HG03039 (cell line): ENCODE results near the gene RBBP8NL.

Experiments
- ATAC-seq: cut with Tn5 transposase; IDR thresholded peaks from one replicate; pipeline ENCODE4 v1.9.1; 2021; ENCODE audit warnings: mild to moderate bottlenecking, moderate library complexity; ENCODE audit not compliant: unreplicated experiment

The RBBP8NL gene

DNA sequence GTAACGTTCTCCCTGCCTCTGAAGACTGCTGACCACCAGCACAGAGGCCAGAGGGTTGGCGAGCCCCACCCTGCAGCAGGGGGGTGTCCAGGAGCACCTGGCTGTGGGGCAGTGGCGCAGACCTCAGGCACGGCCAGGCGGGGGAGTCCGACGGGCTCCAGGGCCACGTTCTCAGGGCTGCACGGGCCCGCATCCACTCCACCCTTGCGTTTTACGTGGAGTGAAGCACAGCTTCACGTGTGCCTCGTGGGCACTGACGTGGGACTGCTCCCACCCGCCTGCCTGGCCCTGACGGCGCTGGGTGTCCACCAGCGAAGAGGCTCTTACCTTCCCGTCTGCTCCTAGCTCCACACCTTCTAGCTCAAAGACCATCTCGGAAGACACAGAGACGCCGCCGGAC lies 33.5 kb downstream of the RBBP8NL start:
- ATAC-seq = no peak

DNA sequence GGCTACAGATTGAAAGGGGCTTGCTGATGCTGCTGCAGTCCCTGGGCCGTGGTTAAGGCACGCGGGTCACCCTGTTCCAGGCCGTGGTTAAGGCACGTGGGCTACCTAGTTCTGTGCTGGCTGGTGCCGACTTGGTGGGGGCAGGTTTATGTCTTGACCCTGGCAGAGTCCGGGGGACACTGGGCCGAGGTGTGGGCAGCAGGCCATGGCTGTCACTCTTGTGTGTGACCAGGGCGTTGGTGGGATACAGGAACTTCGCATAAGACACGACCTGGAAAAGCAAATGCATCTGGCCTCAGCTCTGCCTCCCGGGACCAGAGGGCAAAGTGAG lies 34.0 kb downstream of the RBBP8NL start:
- no peak for ATAC-seq

DNA sequence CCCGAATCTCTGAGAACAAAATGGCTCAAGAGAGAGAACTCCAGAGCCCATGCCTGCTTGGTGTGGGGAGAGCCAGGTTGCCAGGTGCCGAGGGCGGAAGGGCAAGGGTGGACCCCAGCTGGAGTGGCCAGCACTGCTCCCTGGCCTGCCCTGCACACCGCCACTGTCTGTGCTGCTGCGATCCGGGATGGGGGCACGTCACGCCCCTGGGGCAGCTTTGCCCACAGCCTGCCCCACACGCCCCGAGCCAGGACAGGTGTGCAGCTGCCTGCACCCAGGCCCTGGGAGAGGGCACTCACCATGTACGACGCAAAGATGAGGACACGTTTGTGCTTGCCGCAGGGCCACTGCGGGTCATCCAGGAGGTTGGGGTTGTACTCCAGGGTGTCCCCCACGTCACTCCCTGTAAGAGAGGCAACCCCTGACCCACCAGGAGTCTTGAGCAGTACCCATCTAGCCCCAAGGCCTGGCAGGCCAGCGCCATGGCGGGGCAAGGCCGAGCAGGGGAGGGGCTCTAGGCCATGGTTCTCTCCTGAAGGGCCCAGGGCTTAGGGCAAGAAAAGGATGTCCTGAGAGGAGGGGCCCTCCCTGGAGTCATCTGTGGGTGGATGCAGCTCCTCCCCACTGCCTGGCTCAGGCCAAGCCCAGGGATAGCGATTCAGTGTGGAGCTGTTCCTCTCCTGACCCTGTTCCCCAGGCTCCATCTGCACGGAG lies 34.6 kb downstream of the RBBP8NL start:
- ATAC-seq = no peak

DNA sequence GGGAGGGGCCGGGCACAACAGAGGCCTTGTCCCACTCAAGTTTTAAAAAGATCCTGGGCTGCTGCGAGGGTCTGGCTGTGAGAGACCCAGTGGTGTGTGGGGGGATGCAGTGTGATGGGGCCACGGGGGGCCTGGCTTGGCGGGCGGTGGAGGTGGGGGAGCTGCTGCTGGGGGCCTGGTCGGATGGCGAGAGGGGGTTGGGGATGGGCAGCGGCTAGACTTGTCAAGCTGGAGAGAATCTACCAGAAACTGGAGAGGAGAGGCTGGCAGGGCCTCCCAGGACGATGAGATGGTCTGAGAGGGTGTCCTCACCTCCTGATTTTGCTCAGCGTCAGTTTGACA lies 35.3 kb downstream of the RBBP8NL start:
- no peak for ATAC-seq

DNA sequence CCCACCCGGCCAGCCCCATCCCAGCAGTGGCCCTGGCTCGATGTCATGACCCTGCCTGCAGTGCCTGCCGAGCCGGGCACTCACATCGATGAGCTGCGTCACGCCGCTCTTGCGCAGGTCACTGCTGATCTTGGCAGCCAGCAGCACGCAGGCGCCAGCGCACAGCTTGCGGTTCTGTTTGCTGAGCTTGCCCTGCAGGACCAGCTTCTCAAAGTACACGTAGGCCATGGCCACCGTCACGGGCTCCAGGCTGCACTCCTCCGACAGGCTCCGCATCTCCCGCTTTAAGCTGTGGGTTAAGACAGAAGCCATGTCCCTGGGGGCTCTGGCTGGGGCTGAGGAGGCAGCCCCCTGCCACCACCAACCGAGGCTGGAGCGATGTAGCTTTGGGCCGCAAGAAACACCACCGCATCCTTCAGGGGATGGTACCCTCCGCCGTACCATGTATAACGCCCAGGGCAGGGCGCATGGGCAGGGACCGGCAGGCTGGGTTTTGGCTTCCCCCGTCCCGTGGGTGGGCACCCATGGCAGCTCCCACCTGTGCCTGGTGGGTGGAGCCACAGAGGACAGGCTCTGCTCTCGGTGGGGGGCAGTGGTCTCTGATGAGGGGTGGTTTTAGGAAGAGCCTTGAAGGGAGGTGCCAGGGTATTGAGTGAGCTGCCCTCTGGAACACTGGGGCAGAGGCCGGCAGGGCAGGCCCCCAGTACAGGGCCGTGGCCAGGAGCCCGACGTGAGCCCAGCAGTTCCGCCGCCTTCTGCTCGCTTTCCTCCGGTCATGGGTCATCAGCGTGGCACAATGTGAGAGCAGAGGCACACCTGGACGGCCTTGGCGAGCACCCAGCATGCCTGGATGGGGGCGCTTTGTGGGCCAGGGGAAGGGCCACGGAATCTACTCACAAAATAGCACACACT lies 35.9 kb downstream of the RBBP8NL start:
- ATAC-seq = no peak

DNA sequence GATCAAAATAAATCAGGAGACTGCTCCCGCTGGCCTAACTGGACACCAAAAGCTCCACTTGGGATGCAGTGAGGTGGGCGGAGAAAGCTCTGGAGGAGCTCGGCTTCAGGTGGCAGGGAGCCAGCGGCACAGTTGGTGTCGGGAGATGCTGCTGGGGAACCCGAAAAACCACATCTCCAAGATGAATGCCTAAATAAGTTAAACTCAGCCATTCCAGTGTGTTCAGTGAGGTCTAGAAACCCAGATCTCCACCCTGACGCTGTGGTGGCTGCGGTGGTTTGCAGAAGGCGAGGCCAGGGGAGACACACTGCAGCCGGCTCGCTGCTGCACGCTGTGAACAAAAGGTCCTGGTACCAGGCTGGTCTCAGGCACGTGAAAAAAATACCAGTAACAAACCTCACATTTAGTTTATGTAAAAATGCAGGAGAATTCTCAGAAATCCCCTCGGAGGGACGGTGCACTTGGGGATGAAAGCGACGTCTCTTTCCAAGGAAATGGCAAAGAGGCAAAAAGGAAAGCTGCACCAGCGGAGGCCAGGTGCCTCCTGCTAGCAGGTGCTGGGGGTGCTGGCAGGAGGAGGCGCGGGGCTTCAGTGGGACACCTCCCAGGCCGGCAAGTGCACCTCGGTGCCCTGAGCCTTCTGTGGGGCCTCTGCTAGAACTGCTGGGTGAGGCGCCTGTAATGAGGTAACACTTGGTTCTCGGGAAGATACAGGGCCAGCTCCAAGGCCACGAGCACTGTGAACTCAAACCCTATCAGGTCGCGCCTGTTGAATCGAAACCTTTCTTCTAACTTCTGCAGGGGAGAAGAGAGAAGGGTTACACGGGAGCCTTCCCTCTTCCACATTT lies 36.8 kb downstream of the RBBP8NL start:
- ATAC-seq = no peak

DNA sequence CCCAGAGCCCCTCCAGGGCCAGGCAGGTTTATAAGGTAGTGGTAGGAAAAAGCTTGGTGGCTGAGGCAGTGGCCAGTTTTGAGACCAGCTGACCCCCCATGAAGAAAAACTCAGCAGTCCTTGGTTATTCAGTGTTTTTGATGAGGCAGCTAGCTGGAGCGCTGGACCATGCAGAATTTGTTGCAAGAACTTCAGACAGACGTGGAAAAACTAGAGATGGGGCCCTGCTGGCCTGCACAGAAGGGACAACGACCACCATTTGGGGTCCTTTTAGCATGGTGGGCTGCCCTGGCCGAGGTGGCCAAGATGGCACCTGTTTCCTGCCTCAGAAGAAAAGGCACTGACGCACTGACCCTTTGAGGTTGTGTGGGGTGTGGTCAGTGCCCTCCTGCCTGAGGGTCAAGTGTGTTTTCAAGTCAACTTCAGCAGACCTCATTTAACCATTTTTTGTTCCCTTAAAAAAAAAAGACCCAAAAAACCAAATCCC lies 37.7 kb downstream of the RBBP8NL start:
- no peak for ATAC-seq

DNA sequence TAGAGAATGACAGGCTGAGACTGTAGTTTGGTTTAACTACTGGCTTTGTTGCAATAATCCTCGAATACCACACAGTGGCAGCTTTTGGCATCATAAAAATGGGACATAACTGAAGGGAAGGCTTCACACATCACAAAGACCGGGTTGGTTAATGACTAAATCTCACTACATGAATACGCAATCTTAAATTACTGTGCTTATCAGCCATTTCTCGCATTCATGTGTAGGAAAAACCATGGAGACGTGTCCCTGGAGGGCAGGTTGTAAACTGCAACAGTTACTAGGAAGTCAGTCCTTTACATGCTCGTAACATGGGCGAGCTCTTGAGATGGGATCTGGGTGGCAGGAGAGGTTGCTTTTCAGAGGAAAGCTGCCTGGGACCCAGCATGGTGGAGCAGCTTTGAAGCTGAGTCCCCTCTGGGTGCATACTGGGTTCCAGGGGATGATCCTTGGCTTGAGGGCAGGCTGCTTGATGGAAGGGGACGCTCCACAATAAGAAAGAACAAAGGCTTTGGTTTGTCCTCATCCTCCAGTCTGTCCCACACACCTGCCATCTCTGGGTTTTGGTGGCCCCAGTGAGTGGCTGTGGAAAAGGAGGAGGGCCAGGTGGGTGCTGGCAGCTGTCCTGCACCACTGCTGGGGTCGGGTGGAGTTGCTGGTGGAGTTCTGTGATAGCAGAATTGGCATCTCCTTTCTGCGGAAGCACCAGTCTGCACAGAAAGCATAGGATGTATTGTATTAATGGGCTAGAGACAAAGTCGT lies 38.3 kb downstream of the RBBP8NL start:
- no peak for ATAC-seq

DNA sequence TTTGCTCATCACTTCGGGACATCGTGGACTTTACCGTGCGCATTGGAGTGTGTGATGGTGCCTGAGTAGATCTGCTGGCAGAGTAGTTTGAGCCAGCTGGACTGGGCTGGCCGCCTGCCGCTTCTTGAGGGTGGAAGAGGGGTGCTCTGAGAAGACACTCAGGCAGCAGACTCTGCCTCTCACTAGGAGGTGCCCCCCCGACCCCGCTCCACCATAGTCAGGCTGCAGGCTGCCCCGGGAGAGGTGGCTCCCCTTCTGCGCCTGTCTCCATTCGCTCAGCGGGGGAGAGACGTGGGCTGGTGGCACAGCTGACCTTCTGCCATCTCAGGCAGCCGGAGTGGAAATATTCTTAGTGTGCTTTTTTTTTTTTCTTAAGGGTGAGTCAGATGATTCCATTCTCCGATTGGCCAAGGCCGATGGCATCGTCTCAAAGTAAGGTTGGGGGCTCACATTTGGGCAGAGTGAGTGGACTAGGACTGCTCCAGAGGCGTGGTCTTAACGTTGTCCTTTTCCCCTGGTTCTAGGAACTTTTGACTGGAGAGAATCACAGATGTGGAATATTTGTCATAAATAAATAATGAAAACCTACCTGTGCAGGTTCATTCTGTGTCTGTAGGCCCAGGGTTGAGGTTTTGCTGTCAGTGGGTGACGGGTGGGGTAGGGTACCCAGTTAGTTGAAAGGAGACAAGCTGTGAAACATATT lies 39.3 kb downstream of the RBBP8NL start:
- ATAC-seq = no peak

DNA sequence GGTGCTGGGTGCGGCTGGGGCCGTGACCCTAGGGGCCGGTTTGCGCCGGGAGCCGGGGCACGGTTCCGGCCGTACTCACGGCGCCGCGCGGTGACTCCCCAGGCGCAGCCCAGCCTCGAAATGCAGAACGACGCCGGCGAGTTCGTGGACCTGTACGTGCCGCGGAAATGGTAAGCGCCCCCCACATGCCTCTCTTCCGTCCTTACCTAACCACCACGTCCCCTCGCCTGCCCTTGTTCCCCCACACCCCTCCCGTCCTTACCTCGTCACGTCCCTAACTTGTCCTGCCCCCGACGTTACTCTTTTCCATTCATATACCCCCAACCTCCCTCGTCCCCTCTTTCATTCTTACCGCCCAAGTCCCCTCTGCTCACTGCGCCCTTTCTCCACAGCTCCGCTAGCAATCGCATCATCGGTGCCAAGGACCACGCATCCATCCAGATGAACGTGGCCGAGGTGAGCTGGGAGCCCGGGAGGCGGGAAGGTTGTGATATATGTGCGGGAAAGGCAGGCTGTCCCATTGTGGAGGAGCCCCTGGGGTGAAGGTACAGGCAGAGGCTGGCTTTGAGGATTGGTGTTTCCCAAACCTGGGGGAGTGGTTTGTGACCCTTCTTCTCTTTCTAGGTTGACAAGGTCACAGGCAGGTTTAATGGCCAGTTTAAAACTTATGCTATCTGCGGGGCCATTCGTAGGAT lies 40.0 kb downstream of the RBBP8NL start:
- ATAC-seq = no peak

DNA sequence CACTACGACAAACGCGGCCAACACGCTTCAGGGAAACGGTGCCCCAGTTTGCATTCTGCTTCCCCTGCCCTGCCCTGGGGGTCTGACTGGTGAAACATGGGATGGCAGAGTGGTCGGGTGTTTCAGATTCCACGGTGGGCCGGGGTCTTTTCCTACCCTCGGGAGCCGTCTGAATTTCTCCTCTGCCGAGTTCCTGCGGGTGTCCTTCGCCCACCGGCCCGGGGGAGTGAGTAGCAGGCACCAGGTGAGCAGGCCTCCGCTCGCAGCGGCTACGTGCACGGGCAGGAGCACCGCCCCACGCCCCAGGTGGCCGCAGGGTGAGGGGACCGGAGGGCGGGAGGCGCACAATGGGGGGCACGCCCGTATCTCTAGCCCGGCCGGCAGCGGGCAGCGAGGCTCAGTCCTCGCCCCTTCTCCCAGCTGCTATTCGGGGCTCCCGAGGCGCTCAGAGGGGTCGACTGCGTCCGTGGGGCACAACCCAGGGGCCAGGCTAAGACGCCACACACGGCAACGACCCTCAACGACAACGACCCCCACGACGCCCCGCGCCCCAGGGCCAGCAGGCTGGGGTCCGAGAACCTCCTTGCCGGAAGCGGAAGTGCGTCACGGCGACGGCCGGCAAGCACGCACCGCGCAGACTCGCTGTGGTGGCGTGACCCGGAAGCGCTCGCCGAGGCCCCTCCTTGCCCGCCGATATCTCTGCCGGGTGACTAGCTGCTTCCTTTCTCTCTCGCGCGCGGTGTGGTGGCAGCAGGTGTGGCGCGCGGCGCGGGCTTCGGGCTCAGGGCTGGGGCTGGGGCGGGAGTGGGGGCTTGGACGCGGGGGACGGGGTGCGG lies 40.7 kb downstream of the RBBP8NL start, which contains the start of gene RPS21:
TSS of gene RPS21 (plus strand) at position 721 of the 836 bp plus-strand sequence. CDS start 236 bp downstream, outside the sequence.
- peak; percentile 65 for ATAC-seq

DNA sequence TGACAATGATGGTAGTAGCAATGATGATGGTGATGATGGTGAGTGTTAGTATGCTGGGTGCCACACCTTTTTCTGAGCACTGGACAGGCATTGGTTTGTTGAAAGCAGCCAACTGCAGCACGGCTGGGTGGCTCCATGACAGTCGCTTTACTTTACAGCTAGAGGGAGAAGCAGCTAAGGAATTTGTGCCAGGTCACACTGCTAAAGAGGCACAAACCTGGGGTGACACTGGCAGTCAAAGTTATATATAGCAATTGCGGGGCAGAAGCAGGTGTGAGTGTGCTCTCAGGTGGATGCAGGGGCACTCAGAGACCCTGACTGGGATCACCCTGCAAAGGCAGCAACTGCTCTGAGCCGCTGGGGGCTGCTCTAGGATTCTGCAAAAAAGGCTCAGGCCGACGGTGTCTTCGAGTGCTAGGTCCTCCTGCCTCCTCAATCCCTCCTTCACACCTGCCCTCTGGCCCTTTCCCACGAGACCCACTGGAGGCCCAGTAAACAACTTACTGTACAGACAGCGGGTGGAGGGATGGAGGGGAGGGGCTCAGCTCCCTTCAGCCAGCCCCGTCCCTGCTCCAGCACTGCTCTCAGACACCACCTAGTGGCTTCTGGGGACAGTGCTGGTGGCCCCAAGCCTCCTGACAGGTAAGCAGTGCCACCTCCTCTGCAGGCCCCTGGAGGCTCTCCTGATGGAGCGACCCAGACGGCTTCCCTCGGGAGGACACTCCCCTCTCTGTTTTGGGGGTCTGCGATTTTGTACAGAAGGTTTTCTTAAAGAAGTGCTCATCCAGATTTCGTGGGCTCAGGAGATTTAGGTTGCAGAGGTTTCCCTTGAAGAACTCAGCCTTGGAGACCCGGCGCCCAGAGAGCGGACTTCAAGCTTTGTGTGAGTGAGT lies 44.8 kb downstream of the RBBP8NL start:
- ATAC-seq = peak; percentile 52

DNA sequence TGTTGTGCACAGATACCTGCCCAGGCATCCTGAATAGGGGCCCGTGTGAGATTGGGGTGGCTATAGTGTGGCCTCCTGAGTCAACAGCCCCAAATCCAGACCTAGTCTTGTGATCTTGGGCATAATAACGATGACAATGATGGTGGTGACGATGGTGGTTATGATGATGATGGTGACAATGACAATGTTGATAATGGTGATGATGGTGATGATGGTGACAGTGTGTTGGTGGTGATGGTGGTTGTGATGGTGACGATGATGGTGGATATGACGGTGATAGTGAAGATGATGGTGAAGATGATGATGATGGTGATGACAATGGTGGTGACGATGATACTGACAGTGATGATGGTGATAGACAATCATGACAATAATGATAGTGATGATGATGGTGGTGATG lies 45.5 kb downstream of the RBBP8NL start:
- ATAC-seq = no peak

DNA sequence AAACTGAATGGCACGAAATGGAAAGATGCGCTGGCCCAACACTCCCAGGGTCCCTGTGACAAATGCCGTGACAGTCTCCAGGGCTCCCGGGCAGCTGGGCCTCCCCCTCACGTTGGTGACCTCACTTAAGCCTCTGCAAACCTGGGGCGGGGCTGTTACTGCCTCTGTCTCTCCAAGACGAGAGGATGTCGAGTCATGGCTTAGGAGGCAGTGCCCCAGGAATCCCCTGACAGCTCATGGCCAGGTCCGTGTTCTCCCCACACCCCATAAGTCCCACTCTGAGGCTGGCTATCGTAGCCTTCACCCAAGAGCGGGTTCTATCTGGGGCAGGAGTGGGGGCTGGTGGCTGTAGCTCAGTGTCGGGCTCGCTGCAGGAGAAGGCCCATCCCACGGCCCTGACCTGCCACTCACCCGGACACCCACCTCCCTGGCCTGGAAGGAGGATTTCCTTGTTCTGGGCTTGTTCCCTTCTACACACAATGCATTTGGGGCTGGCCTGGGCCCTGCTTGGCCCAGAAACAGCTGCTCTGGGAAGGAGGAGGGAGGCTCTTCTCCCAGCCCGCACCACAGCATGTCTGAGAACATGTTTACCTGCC lies 46.0 kb downstream of the RBBP8NL start:
- no peak for ATAC-seq

DNA sequence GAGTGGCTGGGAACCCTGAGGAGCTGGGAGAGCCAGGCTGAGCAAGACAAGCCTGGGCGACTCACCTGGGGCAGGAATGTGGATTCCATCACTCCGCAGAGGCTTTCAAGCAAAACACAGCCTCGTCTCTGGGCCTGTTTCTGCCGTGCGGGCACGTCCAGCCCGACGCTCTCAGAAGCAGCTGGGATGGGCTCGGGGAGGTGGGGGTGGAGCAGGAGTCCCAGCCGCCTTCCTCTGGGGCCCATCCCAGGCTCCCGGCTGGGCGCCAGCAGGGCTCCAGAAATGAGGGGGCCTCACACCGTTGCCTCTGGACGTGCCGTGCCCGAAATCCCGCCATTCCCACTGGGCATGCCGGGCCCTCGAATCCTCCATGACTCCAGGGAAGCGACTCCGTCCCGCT lies 49.1 kb downstream of the RBBP8NL start:
- ATAC-seq = no peak

DNA sequence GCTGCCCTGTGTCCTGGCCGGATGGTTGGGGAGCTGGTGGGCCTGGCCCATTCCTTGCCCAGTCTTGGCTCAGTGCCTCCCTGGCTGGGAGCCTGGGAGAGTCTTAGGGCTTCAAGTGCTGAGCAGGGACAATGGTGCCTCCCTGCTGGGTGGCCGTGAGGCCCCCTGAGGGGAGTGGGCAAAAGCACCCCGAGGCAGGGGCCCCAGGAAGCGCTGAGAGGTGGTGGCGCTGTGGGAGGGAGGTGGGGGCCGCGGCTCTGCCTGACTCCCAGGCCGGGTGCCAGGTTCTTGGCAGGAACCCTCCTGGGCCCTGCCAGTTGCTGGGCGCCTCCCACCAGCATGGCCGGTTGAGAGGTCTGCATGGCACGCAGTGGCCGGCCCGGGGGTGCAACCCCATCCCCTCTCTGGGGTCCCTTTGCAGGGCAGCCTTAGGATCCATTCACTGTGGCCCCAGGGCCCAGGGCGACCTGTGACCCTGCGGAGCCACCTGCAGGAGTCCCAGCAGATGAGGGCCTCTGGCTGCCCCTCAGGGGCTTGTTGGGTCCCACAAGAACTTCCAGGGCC lies 49.6 kb downstream of the RBBP8NL start:
- ATAC-seq = no peak

DNA sequence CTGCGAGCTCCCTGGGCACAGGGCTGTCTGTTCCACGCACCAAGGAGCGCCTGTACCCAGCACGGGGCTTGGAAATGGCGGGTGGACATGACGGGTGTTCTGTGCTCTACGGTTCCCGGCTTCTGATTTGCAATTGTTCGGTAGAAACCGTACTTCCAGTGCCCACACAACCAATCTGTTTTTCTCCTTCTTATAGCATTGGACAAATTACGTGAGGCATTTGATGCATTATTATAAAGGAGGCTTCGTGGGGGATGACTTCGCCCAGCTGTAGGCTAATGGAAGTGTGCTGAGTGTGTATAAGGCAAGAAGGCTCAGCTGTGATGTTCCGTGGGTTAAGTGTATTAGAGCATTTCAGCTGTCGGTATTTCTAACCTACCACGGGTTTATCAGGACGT lies 50.3 kb downstream of the RBBP8NL start:
- ATAC-seq = no peak
